Measurements from ENCODE around the gene BTBD18.

The BTBD18 gene

DNA sequence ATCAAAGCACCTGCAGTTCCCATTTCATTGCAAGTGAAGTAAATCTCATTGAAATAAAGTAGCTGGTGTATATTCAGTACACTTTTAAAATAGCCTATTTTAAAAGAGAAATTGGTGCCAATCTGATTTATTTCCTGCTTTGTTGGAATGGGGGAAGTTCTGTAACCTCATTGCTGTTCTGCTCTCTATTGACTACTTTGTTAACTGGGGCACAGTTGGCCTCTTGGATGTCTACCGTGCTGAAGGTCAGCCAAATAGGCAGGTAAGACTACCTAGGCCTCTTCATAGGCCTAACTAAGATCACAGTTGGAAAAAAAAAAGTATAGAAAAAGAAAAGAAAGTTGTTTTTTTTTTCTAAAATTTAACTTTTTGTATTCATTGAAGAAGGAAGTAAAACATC, 19.2 kb upstream of the BTBD18 start:
- DNase-seq (ENCODE audit: extremely low spot score): no peak
- TF ChIP-seq CTCF (IDR thresholded peaks at IDR 0.05; ENCODE audit: control extremely low read depth, extremely low read depth, low read depth, missing control alignments): no peak
- CTCF ChIA-PET: interaction anchor here (0.8 to 2.2 kb wide), 3 partner anchors 8 to 30 kb away, joined by 3 to 9 read pairs (median 5); partner anchors contain the start of gene CTNND1
- POLR2A ChIA-PET: no interaction called here

GRCh38 chr11:57764972-57765371, 13.4 kb upstream of the BTBD18 start:
- TF ChIP-seq CTCF (IDR thresholded peaks at IDR 0.05; ENCODE audit: control extremely low read depth, extremely low read depth, low read depth, missing control alignments): no peak
- POLR2A ChIA-PET: interaction anchor here (1.7 kb wide), 1 partner anchor 21 kb away, joined by 4 read pairs; no protein-coding TSS in a partner anchor

DNA sequence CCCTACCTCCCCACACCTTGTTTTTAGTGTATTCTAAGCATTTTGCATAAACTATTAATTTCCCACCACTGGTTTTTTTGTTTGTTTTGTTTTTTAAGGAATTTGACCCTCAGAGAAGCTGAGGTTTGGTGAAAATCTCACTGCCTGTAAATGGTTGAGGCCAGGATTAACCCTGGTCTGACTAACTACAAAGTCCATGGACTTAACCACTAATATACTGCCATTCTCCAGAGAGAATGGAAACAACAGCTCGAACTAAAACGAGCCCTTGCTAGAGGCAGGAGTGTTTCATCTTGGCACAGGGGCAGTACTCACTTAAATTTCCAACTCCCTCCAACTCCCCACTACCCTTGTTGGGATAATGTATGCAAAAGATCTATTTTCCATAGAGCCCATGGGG, 12.9 kb upstream of the BTBD18 start:
- no peak for TF ChIP-seq CTCF (IDR thresholded peaks at IDR 0.05; ENCODE audit: control extremely low read depth, extremely low read depth, low read depth, missing control alignments)
- ChIA-PET CTCF (interaction anchor here (0.7 to 10.8 kb wide), 9 partner anchors 13 to 804 kb away, joined by 3 to 92 read pairs (median 4); partner anchors contain the start of gene BTBD18), POLR2A (interaction anchor here (0.7 to 1.7 kb wide), 2 partner anchors 14 to 20 kb away, joined by 3 to 4 read pairs; no protein-coding TSS in a partner anchor)
- no peak for DNase-seq (ENCODE audit: extremely low spot score)

More at GRCh38 chr11:57764972-57765371, 13.4 kb upstream of the BTBD18 start:
- CTCF ChIA-PET: interaction anchor here (0.7 to 10.8 kb wide), 6 partner anchors 13 to 37 kb away, joined by 3 to 92 read pairs (median 14); partner anchors contain the start of gene BTBD18
- DNase-seq (ENCODE audit: extremely low spot score): no peak

DNA sequence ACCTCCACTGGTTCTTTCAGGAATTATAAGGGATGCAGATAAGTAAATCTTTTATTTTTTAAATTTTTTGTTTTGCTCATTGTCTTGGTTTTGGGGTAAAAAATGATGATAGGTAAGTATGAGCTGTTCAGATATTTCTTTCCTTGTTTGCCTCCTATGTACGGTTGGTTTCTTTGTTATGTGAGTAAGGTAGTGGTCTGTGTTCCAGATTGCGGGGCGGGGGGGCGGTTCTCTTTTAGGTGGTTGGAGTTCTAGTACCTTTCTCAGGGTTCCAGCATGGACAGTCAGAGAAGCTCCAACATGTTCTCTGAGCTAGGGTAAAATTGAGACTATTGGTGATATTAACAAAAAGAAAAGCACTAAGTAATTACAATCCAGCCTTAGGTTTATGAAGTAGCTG, 12.4 kb upstream of the BTBD18 start:
- DNase-seq (ENCODE audit: extremely low spot score): no peak
- POLR2A ChIA-PET: interaction anchor here (0.5 to 1.7 kb wide), 3 partner anchors 9 to 20 kb away, joined by 3 to 4 read pairs (median 4); no protein-coding TSS in a partner anchor
- CTCF ChIA-PET: interaction anchor here (0.7 to 10.8 kb wide), 9 partner anchors 12 to 805 kb away, joined by 3 to 92 read pairs (median 4); partner anchors contain the start of gene BTBD18
- TF ChIP-seq CTCF (IDR thresholded peaks at IDR 0.05; ENCODE audit: control extremely low read depth, extremely low read depth, low read depth, missing control alignments): no peak

- TF ChIP-seq CTCF (IDR thresholded peaks at IDR 0.05; ENCODE audit: control extremely low read depth, extremely low read depth, low read depth, missing control alignments): no peak
- ChIA-PET POLR2A (interaction anchor here (0.5 to 2.8 kb wide), 3 partner anchors 10 to 19 kb away, joined by 3 to 9 read pairs (median 4); no protein-coding TSS in a partner anchor), CTCF (interaction anchor here (0.7 to 10.8 kb wide), 10 partner anchors 8 to 805 kb away, joined by 3 to 92 read pairs (median 4); partner anchors contain the start of gene BTBD18)
- DNase-seq (ENCODE audit: extremely low spot score): no peak
These were observed 11.9 kb upstream of the BTBD18 start for GRCh38 chr11:57763568-57763967.

DNA sequence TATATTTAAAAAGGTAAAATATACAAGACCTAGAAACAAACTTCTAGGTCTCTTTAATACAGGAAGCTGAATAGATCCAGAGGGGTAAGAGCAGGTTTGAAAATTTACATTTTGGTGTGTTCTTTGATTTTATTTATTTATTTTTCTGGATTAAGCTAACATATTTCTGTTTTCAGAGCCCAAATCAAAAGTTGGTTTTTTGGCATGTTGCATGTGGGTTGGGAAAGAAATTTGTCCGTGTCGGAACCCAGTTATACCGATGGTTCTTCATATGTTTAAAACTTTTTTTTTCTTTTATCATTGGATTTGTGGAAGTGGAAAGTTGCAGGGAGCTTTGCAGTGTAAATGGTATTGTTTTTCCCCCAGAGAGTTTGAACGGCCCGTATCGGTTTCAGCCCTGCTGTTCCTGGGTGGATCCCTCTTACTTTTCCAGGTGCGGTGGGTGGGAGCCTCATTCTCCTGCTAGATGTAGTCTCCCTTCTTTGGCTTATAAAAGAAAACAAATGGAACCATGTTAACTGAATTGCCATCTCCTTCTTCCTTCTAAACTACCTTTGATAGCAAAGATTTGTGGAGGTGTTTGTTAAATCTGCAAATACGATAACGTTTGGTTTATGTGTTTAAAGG, 10.7 kb upstream of the BTBD18 start:
- ChIA-PET POLR2A (interaction anchor here (2.8 kb wide), 1 partner anchor 18 kb away, joined by 9 read pairs; no protein-coding TSS in a partner anchor), CTCF (interaction anchor here (1.0 to 10.8 kb wide), 9 partner anchors 9 to 236 kb away, joined by 3 to 92 read pairs (median 5); partner anchors contain the start of gene BTBD18)
- no peak for DNase-seq (ENCODE audit: extremely low spot score)
- TF ChIP-seq CTCF (IDR thresholded peaks at IDR 0.05; ENCODE audit: control extremely low read depth, extremely low read depth, low read depth, missing control alignments): no peak
